Liver (tissue), 9 donors: ENCODE data around the gene UMODL1. TPM values are rescaled to one million over a fixed set of nuclear protein-coding genes. Genes with fewer than 3 reads are reported as not detected.

Experiments
- DNase-seq: peaks from one replicate; pipeline ENCODE4 v3.0.0-alpha.2; 2017; ENCODE audit warnings: low spot score
- H3K27ac ChIP-seq, 2 donors: one replicate each; pipeline ENCODE4 v1.7.0; 2013; ENCODE audit warnings: inconsistent platforms in 2 of 2, low read length in 2 of 2, control low read depth in 1 of 2, low read depth in 1 of 2, mild to moderate bottlenecking in 1 of 2
- H3K27me3 ChIP-seq, 4 donors: one replicate each; pipeline versions ENCODE4 v1.6.1 to v1.7.0; 2013; ENCODE audit warnings: low read length in 3 of 4, inconsistent platforms in 1 of 4, mild to moderate bottlenecking in 1 of 4, moderate library complexity in 1 of 4; ENCODE audit not compliant: control insufficient read depth in 4 of 4, insufficient read depth in 4 of 4
- H3K36me3 ChIP-seq, 4 donors: one replicate each; pipeline versions ENCODE4 v1.6.1 to v1.7.0; 2013; ENCODE audit warnings: low read length in 3 of 4, mild to moderate bottlenecking in 3 of 4, low read depth in 1 of 4, moderate library complexity in 1 of 4; ENCODE audit not compliant: control insufficient read depth in 4 of 4, insufficient read depth in 3 of 4
- H3K4me1 ChIP-seq, 4 donors: one replicate each; pipeline versions ENCODE4 v1.6.1 to v1.7.0; 2013; ENCODE audit warnings: low read length in 3 of 4, mild to moderate bottlenecking in 3 of 4, moderate library complexity in 1 of 4; ENCODE audit not compliant: control insufficient read depth in 4 of 4, insufficient read depth in 4 of 4
- H3K4me3 ChIP-seq, 3 donors: one replicate each; pipeline versions ENCODE4 v1.6.1 to v1.7.0; 2013; ENCODE audit warnings: low read length in 3 of 3, control low read depth in 1 of 3, low read depth in 1 of 3, mild to moderate bottlenecking in 1 of 3
- H3K9ac ChIP-seq, 2 donors: one replicate each; pipeline ENCODE4 v1.7.0; 2013; ENCODE audit warnings: low read length in 2 of 2, mild to moderate bottlenecking in 2 of 2, moderate library complexity in 2 of 2, control low read depth in 1 of 2, low read depth in 1 of 2
- H3K9me3 ChIP-seq, 4 donors: one replicate each; pipeline versions ENCODE4 v1.6.1 to v1.7.0; 2013; ENCODE audit warnings: low read length in 3 of 4; ENCODE audit not compliant: control insufficient read depth in 4 of 4
- EGR1 ChIP-seq, 2 donors: IDR thresholded peaks; 2 replicates each; pipeline ENCODE4 v1.6.1; 2016 to 2018; ENCODE audit warnings: antibody characterized with exemption in 2 of 2, low read depth in 2 of 2
- GABPA ChIP-seq, 2 donors: IDR thresholded peaks in 1 of 2; conservative IDR thresholded peaks in 1 of 2; 2 replicates each; pipeline ENCODE4 v1.6.1; 2016; ENCODE audit warnings: antibody characterized with exemption in 2 of 2, mild to moderate bottlenecking in 1 of 2, moderate library complexity in 1 of 2
- HNF4A ChIP-seq, 2 donors: conservative IDR thresholded peaks; 2 replicates each; pipeline ENCODE4 v1.6.1; 2016; ENCODE audit warnings: antibody characterized with exemption in 2 of 2, mild to moderate bottlenecking in 2 of 2
- HNF4G ChIP-seq: IDR thresholded peaks from 2 replicates; pipeline ENCODE4 v1.6.1; 2016; ENCODE audit warnings: antibody characterized with exemption
- JUND ChIP-seq, 2 donors: IDR thresholded peaks; 2 replicates each; pipeline ENCODE4 v1.6.1; 2016; ENCODE audit warnings: antibody characterized with exemption in 2 of 2
- NR2F2 ChIP-seq: IDR thresholded peaks from 2 replicates; pipeline ENCODE4 v1.6.1; 2016; ENCODE audit warnings: antibody characterized with exemption
- SP1 ChIP-seq: IDR thresholded peaks from 2 replicates; pipeline ENCODE4 v1.6.1; 2018; ENCODE audit warnings: antibody characterized with exemption, mild to moderate bottlenecking
- TAF1 ChIP-seq: conservative IDR thresholded peaks from 2 replicates; pipeline ENCODE4 v1.6.1; 2016; ENCODE audit warnings: antibody characterized with exemption, mild to moderate bottlenecking
- YY1 ChIP-seq: IDR thresholded peaks from 2 replicates; pipeline ENCODE4 v1.6.1; 2016; ENCODE audit warnings: antibody characterized with exemption, mild to moderate bottlenecking
- WGBS: extraction: QIAGEN DNeasy Blood & Tissue Kit; methylation state at CpG from one replicate; pipeline ENCODE4 v1.1.7; 2013; 5-methylcytosine and 5-hydroxymethylcytosine counted together
- polyA plus RNA-seq, 2 donors: library from polyadenylated mRNA; stranded (reverse) in 1 of 2; unstranded in 1 of 2; fragments of 200-250 nt in 1 of 2; fragments of >200 nt in 1 of 2; fragmentation: Nextera tagmentation in 1 of 2; extraction: Ambion mirVana in 1 of 2; gene quantifications; one replicate each; pipeline versions ENCODE4 v1.2.1 to v1.2.3, GENCODE V29; 2013 to 2015
- total RNA-seq, 2 donors: library from RNA; depleted of rRNA; stranded (reverse); fragments of >200 nt; gene quantifications; one replicate each; pipeline ENCODE4 v1.2.3, GENCODE V29; 2014
- TF ChIP-seq, protein P1 (sequence below): IDR thresholded peaks from 2 replicates; pipeline ENCODE4 v1.6.1; 2016; ENCODE audit warnings: antibody characterized with exemption
- TF ChIP-seq, protein P2 (sequence below): IDR thresholded peaks from 2 replicates; pipeline ENCODE4 v1.6.1; 2016; ENCODE audit warnings: antibody characterized with exemption, mild to moderate bottlenecking
- TF ChIP-seq, protein P3 (sequence below): fragments of 150-350 bp; IDR thresholded peaks from 2 replicates; pipeline ENCODE4 v1.5.1; 2017; ENCODE audit warnings: improper control_type of control experiment, low read depth, low read length; ENCODE audit not compliant: missing input control
- TF ChIP-seq, protein P4 (sequence below): IDR thresholded peaks from 2 replicates; pipeline ENCODE4 v1.6.1; 2016; ENCODE audit warnings: antibody characterized with exemption
- donor health status: healthy.
- donor health status: healthy.
- donor health status: healthy.
- donor health status: healthy.
- donor health status: healthy.

The UMODL1 gene
- total and polyA plus RNA-seq, 4 donors: 0.08 to 0.14 (median 0.08) TPM; not detected in 1

DNA sequence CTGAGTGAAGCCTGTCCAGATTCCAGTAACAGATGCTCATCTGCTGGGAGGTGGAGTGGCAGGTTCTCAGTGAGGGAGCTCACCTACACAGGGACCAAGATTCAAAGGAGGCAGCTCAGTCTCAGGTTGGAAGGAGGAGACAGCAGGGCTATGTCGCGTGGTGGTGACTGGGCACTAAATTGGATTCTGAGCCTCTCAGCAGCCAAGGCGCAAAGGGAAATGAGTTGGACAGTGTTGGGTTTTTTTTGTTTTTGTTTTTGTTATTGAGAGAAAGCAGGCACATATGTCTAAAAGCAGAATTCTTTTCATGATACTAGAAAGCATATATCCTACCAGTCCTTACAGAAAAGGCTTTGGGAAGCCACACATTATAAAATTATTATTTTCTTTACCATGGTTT is 26.2 kb downstream of the UMODL1 start:
- TF ChIP-seq, protein P1, sequence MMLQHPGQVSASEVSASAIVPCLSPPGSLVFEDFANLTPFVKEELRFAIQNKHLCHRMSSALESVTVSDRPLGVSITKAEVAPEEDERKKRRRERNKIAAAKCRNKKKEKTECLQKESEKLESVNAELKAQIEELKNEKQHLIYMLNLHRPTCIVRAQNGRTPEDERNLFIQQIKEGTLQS: no peak
- TF ChIP-seq GABPA (IDR thresholded peaks at IDR 0.05 in 1 of 2, conservative IDR thresholded peaks at IDR 0.05 in 1 of 2) (no peak), JUND (IDR thresholded peaks at IDR 0.05) (no peak), HNF4G (no peak)
- TF ChIP-seq, protein P2, sequence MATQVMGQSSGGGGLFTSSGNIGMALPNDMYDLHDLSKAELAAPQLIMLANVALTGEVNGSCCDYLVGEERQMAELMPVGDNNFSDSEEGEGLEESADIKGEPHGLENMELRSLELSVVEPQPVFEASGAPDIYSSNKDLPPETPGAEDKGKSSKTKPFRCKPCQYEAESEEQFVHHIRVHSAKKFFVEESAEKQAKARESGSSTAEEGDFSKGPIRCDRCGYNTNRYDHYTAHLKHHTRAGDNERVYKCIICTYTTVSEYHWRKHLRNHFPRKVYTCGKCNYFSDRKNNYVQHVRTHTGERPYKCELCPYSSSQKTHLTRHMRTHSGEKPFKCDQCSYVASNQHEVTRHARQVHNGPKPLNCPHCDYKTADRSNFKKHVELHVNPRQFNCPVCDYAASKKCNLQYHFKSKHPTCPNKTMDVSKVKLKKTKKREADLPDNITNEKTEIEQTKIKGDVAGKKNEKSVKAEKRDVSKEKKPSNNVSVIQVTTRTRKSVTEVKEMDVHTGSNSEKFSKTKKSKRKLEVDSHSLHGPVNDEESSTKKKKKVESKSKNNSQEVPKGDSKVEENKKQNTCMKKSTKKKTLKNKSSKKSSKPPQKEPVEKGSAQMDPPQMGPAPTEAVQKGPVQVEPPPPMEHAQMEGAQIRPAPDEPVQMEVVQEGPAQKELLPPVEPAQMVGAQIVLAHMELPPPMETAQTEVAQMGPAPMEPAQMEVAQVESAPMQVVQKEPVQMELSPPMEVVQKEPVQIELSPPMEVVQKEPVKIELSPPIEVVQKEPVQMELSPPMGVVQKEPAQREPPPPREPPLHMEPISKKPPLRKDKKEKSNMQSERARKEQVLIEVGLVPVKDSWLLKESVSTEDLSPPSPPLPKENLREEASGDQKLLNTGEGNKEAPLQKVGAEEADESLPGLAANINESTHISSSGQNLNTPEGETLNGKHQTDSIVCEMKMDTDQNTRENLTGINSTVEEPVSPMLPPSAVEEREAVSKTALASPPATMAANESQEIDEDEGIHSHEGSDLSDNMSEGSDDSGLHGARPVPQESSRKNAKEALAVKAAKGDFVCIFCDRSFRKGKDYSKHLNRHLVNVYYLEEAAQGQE: no peak
- Histone ChIP-seq H3K27ac (no peak overlapping the region), H3K9me3 (peaks cover 0 to 3% (median 1%) of the 10 kb centered on the region in 4 donors), H3K36me3 (no peaks in the 10 kb centered on the region), H3K4me1 (no peaks in the 10 kb centered on the region), H3K4me3 (no peak overlapping the region), H3K27me3 (peaks cover 0 to 2% (median 1%) of the 10 kb centered on the region in 4 donors), H3K9ac (no peak overlapping the region)
- WGBS: 80% methylated on average over 3 of the region's 3 CpGs
- DNase-seq: no peak

DNA sequence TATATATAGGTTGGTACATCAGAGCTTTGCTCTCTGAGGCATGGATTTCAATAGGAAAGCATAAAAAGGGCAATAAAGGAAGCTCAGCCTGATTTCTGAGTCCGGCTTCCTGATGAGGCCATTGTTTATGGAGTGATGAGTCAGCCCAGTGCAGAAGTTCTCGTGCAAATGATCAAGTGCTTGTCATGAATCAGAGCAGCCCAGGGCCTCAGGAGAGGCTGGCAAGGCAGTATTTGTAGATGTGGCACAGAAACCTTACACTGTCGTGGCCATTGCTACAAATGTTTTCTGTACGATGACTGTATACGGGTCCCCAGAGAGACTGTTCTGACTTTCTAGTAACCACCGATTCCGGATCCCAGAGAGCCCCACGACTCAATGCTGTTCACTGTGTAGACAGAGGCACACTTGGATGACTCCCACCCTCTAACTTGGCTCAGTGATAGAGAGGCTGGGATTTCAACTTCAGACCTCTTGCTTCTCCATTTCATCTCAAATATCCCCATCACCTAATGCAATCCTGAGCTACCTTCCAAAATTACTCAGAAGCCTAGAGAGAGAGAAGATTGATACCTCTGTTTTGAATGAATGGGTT is 26.8 kb downstream of the UMODL1 start:
- no peaks in the 10 kb centered on the region for H3K36me3 ChIP-seq
- no peak overlapping the region for H3K9ac ChIP-seq
- peaks cover 0 to 3% (median 1%) of the 10 kb centered on the region in 4 donors for H3K9me3 ChIP-seq
- H3K27ac ChIP-seq: no peak overlapping the region
- H3K4me1 ChIP-seq: no peaks in the 10 kb centered on the region
- H3K4me3 ChIP-seq: no peak overlapping the region
- WGBS: 50% methylated on average over 8 of the region's 8 CpGs
- H3K27me3 ChIP-seq: peaks cover 0 to 2% (median 0%) of the 10 kb centered on the region in 4 donors
- TF ChIP-seq EGR1 (IDR thresholded peaks at IDR 0.05; ENCODE audit: low read depth in 2 of 2): no peak
- peak; percentile 33 to 62 for TF ChIP-seq JUND (IDR thresholded peaks at IDR 0.05)
- TF ChIP-seq YY1: peak; percentile 34
- TF ChIP-seq, protein P2: no peak
- DNase-seq: no peak

DNA sequence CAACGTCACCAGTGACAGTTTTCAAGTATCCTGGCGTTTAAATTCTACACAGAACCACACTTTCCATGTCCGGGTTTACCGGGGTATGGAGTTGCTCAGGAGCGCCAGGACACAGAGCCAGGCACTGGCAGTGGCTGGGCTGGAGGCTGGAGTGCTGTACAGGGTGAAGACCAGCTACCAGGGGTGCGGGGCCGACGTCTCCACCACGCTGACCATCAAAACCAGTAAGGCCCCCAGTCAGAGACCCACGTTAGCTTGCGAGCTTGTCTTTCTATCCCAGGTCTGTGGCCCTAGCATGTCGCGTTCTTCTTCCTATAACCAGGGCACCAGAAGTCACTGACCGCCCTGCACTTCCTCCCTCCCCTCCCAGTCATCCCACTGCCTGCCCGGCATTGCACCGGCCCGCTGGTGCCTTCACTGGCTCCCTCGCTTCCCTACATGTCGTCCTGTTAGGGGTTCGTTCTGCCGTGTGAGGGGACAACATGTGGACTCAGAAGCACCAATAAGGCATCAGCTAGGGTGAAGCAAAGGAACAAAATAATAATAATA is 27.9 kb downstream of the UMODL1 start:
- Histone ChIP-seq H3K27ac (no peak overlapping the region), H3K4me1 (no peaks in the 10 kb centered on the region), H3K9me3 (peaks cover 0 to 3% (median 1%) of the 10 kb centered on the region in 4 donors), H3K9ac (no peak overlapping the region), H3K4me3 (no peak overlapping the region), H3K27me3 (peaks cover 0 to 2% (median 0%) of the 10 kb centered on the region in 4 donors), H3K36me3 (no peaks in the 10 kb centered on the region)
- DNase-seq: no peak
- 78% methylated on average over 21 of the region's 21 CpGs for WGBS
- TF ChIP-seq, protein P1: no peak
- TF ChIP-seq, protein P3, sequence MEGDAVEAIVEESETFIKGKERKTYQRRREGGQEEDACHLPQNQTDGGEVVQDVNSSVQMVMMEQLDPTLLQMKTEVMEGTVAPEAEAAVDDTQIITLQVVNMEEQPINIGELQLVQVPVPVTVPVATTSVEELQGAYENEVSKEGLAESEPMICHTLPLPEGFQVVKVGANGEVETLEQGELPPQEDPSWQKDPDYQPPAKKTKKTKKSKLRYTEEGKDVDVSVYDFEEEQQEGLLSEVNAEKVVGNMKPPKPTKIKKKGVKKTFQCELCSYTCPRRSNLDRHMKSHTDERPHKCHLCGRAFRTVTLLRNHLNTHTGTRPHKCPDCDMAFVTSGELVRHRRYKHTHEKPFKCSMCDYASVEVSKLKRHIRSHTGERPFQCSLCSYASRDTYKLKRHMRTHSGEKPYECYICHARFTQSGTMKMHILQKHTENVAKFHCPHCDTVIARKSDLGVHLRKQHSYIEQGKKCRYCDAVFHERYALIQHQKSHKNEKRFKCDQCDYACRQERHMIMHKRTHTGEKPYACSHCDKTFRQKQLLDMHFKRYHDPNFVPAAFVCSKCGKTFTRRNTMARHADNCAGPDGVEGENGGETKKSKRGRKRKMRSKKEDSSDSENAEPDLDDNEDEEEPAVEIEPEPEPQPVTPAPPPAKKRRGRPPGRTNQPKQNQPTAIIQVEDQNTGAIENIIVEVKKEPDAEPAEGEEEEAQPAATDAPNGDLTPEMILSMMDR: no peak
- TF ChIP-seq NR2F2 (no peak), GABPA (IDR thresholded peaks at IDR 0.05 in 1 of 2, conservative IDR thresholded peaks at IDR 0.05 in 1 of 2) (no peak), JUND (IDR thresholded peaks at IDR 0.05) (no peak), HNF4A (conservative IDR thresholded peaks at IDR 0.05) (no peak), TAF1 (no peak), SP1 (no peak)
- TF ChIP-seq, protein P4, sequence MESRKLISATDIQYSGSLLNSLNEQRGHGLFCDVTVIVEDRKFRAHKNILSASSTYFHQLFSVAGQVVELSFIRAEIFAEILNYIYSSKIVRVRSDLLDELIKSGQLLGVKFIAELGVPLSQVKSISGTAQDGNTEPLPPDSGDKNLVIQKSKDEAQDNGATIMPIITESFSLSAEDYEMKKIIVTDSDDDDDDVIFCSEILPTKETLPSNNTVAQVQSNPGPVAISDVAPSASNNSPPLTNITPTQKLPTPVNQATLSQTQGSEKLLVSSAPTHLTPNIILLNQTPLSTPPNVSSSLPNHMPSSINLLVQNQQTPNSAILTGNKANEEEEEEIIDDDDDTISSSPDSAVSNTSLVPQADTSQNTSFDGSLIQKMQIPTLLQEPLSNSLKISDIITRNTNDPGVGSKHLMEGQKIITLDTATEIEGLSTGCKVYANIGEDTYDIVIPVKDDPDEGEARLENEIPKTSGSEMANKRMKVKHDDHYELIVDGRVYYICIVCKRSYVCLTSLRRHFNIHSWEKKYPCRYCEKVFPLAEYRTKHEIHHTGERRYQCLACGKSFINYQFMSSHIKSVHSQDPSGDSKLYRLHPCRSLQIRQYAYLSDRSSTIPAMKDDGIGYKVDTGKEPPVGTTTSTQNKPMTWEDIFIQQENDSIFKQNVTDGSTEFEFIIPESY: no peak
